Measurements from ENCODE around the gene GALM.
"Not testable (repeated sequence)": the region's sequence is repeated elsewhere in the genome, so short reads cannot be mapped to it uniquely, and the experiment has no call there.

Gene GALM

GRCh38 chr2:38754506-38754905 is 88.6 kb downstream of the GALM start:
- no CpG with 5 or more reads among the region's 3 CpGs for whole genome bisulfite sequencing (ENCODE audit: extremely low coverage, insufficient coverage, insufficient read length)
- Histone ChIP-seq H3K14ac (ENCODE audit: low read length) (no peak overlapping the region), H2AFZ (ENCODE audit: insufficient read depth, low read length, poor library complexity) (no peak overlapping the region)

GRCh38 chr2:38755891-38756290 is 90.0 kb downstream of the GALM start:
- H3K9ac ChIP-seq (ENCODE audit: low read length); H4K12ac ChIP-seq (ENCODE audit: low read depth, low read length); H3K79me1 ChIP-seq (ENCODE audit: low read length); H2BK12ac ChIP-seq (ENCODE audit: low read length); DNase-seq; H2BK120ac ChIP-seq (ENCODE audit: insufficient read depth, low read length, poor library complexity); H2AK5ac ChIP-seq (ENCODE audit: low read length); H3K27me3 ChIP-seq (ENCODE audit: insufficient read depth, low read length); H3K4me1 ChIP-seq (ENCODE audit: control insufficient read depth in 1 of 2, insufficient read depth in 2 of 2, low read length in 2 of 2); H4K8ac ChIP-seq (ENCODE audit: low read depth, low read length); H3K4ac ChIP-seq (ENCODE audit: low read depth, low read length); H2BK5ac ChIP-seq (ENCODE audit: low read depth, low read length, poor library complexity); H3K14ac ChIP-seq (ENCODE audit: low read length); H3K9me3 ChIP-seq (ENCODE audit: insufficient read depth, low read depth, low read length); H2AFZ ChIP-seq (ENCODE audit: insufficient read depth, low read length, poor library complexity); H3K18ac ChIP-seq (ENCODE audit: low read length); H3K4me2 ChIP-seq (ENCODE audit: low read length); H3K23ac ChIP-seq (ENCODE audit: low read length); H3K27ac ChIP-seq (ENCODE audit: low read depth, low read length); H4K91ac ChIP-seq (ENCODE audit: low read depth, low read length); H3K36me3 ChIP-seq (ENCODE audit: control insufficient read depth in 1 of 2, insufficient read depth in 2 of 2, low read length in 2 of 2); H3K4me3 ChIP-seq (ENCODE audit: low read depth, low read length); H3K79me2 ChIP-seq (ENCODE audit: control insufficient read depth, insufficient read depth, low read length, poor library complexity): not testable (repeated sequence)
- WGBS (ENCODE audit: extremely low coverage, insufficient coverage, insufficient read length): no CpG with 5 or more reads among the region's 31 CpGs

More at GRCh38 chr2:38754506-38754905, 88.6 kb downstream of the GALM start:
- no peak overlapping the region for H3K9ac ChIP-seq (ENCODE audit: low read length)
- H3K23ac ChIP-seq (ENCODE audit: low read length): no peak overlapping the region
- no peak overlapping the region for H2BK120ac ChIP-seq (ENCODE audit: insufficient read depth, low read length, poor library complexity)
- H2AK5ac ChIP-seq (ENCODE audit: low read length): no peak overlapping the region
- no peak overlapping the region for H2BK5ac ChIP-seq (ENCODE audit: low read depth, low read length, poor library complexity)
- peaks cover under 1% of the 10 kb centered on the region in 2 experiments for H3K36me3 ChIP-seq (ENCODE audit: control insufficient read depth in 1 of 2, insufficient read depth in 2 of 2, low read length in 2 of 2)
- H3K4me3 ChIP-seq (ENCODE audit: low read depth, low read length): no peak overlapping the region
- peaks cover 16% of the 10 kb centered on the region for H3K79me1 ChIP-seq (ENCODE audit: low read length)
- no peak overlapping the region for H3K18ac ChIP-seq (ENCODE audit: low read length)
- H3K79me2 ChIP-seq (ENCODE audit: control insufficient read depth, insufficient read depth, low read length, poor library complexity): peaks cover 17% of the 10 kb centered on the region
- no peak for DNase-seq
- H3K27ac ChIP-seq (ENCODE audit: low read depth, low read length): no peak overlapping the region
- H3K4ac ChIP-seq (ENCODE audit: low read depth, low read length): no peak overlapping the region
- no peak overlapping the region for H4K91ac ChIP-seq (ENCODE audit: low read depth, low read length)
- H3K4me2 ChIP-seq (ENCODE audit: low read length): no peak overlapping the region
- H3K9me3 ChIP-seq (ENCODE audit: insufficient read depth, low read depth, low read length): no peaks in the 10 kb centered on the region
- H4K12ac ChIP-seq (ENCODE audit: low read depth, low read length): no peak overlapping the region
- no peaks in the 10 kb centered on the region for H3K4me1 ChIP-seq (ENCODE audit: control insufficient read depth in 1 of 2, insufficient read depth in 2 of 2, low read length in 2 of 2)
- H2BK12ac ChIP-seq (ENCODE audit: low read length): no peak overlapping the region
- no peaks in the 10 kb centered on the region for H3K27me3 ChIP-seq (ENCODE audit: insufficient read depth, low read length)
- no peak overlapping the region for H4K8ac ChIP-seq (ENCODE audit: low read depth, low read length)

- Histone ChIP-seq H3K4me3 (ENCODE audit: low read depth, low read length) (no peak overlapping the region), H3K79me2 (ENCODE audit: control insufficient read depth, insufficient read depth, low read length, poor library complexity) (no peaks in the 10 kb centered on the region), H2BK5ac (ENCODE audit: low read depth, low read length, poor library complexity) (no peak overlapping the region), H3K27me3 (ENCODE audit: insufficient read depth, low read length) (no peaks in the 10 kb centered on the region), H4K12ac (ENCODE audit: low read depth, low read length) (no peak overlapping the region), H2AFZ (ENCODE audit: insufficient read depth, low read length, poor library complexity) (no peak overlapping the region), H4K91ac (ENCODE audit: low read depth, low read length) (no peak overlapping the region), H2AK5ac (ENCODE audit: low read length) (no peak overlapping the region), H2BK12ac (ENCODE audit: low read length) (no peak overlapping the region), H3K4ac (ENCODE audit: low read depth, low read length) (no peak overlapping the region), H3K4me1 (ENCODE audit: control insufficient read depth in 1 of 2, insufficient read depth in 2 of 2, low read length in 2 of 2) (no peaks in the 10 kb centered on the region), H2BK120ac (ENCODE audit: insufficient read depth, low read length, poor library complexity) (no peak overlapping the region), H4K8ac (ENCODE audit: low read depth, low read length) (no peak overlapping the region), H3K4me2 (ENCODE audit: low read length) (no peak overlapping the region), H3K14ac (ENCODE audit: low read length) (no peak overlapping the region), H3K9me3 (ENCODE audit: insufficient read depth, low read depth, low read length) (no peaks in the 10 kb centered on the region), H3K36me3 (ENCODE audit: control insufficient read depth in 1 of 2, insufficient read depth in 2 of 2, low read length in 2 of 2) (no peaks in the 10 kb centered on the region), H3K9ac (ENCODE audit: low read length) (no peak overlapping the region), H3K27ac (ENCODE audit: low read depth, low read length) (no peak overlapping the region), H3K23ac (ENCODE audit: low read length) (no peak overlapping the region), H3K79me1 (ENCODE audit: low read length) (no peaks in the 10 kb centered on the region), H3K18ac (ENCODE audit: low read length) (no peak overlapping the region)
- no peak for DNase-seq
- WGBS (ENCODE audit: extremely low coverage, insufficient coverage, insufficient read length): no CpG with 5 or more reads among the region's 2 CpGs
These were observed 97.3 kb downstream of the GALM start for GRCh38 chr2:38763228-38763627.

- DNase-seq: no peak
- Histone ChIP-seq H2AFZ (ENCODE audit: insufficient read depth, low read length, poor library complexity) (no peak overlapping the region), H3K9me3 (ENCODE audit: insufficient read depth, low read depth, low read length) (no peaks in the 10 kb centered on the region), H3K27ac (ENCODE audit: low read depth, low read length) (no peak overlapping the region), H3K27me3 (ENCODE audit: insufficient read depth, low read length) (no peaks in the 10 kb centered on the region), H2BK12ac (ENCODE audit: low read length) (no peak overlapping the region), H3K4me2 (ENCODE audit: low read length) (no peak overlapping the region), H3K4me1 (ENCODE audit: control insufficient read depth in 1 of 2, insufficient read depth in 2 of 2, low read length in 2 of 2) (no peaks in the 10 kb centered on the region), H3K4me3 (ENCODE audit: low read depth, low read length) (no peak overlapping the region), H2BK120ac (ENCODE audit: insufficient read depth, low read length, poor library complexity) (no peak overlapping the region), H3K14ac (ENCODE audit: low read length) (no peak overlapping the region), H4K91ac (ENCODE audit: low read depth, low read length) (no peak overlapping the region), H3K9ac (ENCODE audit: low read length) (no peak overlapping the region), H3K18ac (ENCODE audit: low read length) (no peak overlapping the region), H4K8ac (ENCODE audit: low read depth, low read length) (no peak overlapping the region), H3K23ac (ENCODE audit: low read length) (no peak overlapping the region), H4K12ac (ENCODE audit: low read depth, low read length) (no peak overlapping the region), H2AK5ac (ENCODE audit: low read length) (no peak overlapping the region), H3K4ac (ENCODE audit: low read depth, low read length) (no peak overlapping the region), H2BK5ac (ENCODE audit: low read depth, low read length, poor library complexity) (no peak overlapping the region), H3K79me2 (ENCODE audit: control insufficient read depth, insufficient read depth, low read length, poor library complexity) (no peaks in the 10 kb centered on the region), H3K79me1 (ENCODE audit: low read length) (no peaks in the 10 kb centered on the region), H3K36me3 (ENCODE audit: control insufficient read depth in 1 of 2, insufficient read depth in 2 of 2, low read length in 2 of 2) (no peaks in the 10 kb centered on the region)
- no CpG with 5 or more reads among the region's 4 CpGs for WGBS (ENCODE audit: extremely low coverage, insufficient coverage, insufficient read length)
These were observed 97.8 kb downstream of the GALM start for GRCh38 chr2:38763728-38764127.
